ENCODE measurements around the gene GLIS1. TPM values are rescaled to one million over a fixed set of nuclear protein-coding genes. Genes with fewer than 3 reads are reported as not detected.

GLIS1 gene
- polyA plus RNA-seq, 1 donor from 2014 or later, result not detected

DNA sequence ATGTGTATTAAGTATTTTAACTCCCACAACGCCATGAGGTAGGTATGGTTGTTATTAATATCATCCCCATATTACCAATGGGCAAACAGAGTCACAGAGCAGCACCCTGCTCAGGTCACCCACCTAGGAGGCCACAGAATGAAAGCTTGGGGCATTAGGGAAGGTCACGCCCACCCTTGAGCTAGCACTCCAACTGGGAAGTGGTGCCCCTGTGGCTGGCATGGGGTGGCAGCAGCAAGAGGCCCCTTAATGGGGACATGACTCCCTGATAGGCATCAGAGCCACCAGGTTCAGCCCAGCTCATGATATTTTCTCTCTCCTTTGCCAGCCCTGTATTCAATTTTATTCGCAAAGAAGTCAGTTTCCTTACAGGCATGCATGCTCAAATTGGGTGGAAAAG lies 189.2 kb downstream of the GLIS1 start:
- H3K9ac ChIP-seq (ENCODE audit: low read length), result no peak overlapping the region
- no peak for TF ChIP-seq EZH2 (IDR thresholded peaks at IDR 0.05; ENCODE audit: borderline replicate concordance, insufficient read depth, low read length, poor library complexity, severe bottlenecking)

GRCh38 chr1:53549287-53549686 lies 189.7 kb downstream of the GLIS1 start:
- H2AFZ ChIP-seq (ENCODE audit: low read depth, low read length), result no peak overlapping the region
- no peak overlapping the region for H3K4me3 ChIP-seq (ENCODE audit: low read length)
- no peaks in the 10 kb centered on the region for H3K9me2 ChIP-seq (ENCODE audit: insufficient read depth, low read length)
- H3K9ac ChIP-seq (ENCODE audit: low read length), result no peak overlapping the region
- no peaks in the 10 kb centered on the region for H3K36me3 ChIP-seq (ENCODE audit: insufficient read depth, low read length)
- H3K9me3 ChIP-seq (ENCODE audit: low read length), result no peaks in the 10 kb centered on the region
- no peaks in the 10 kb centered on the region for H3K27me3 ChIP-seq (ENCODE audit: insufficient read depth, low read depth, low read length)
- H4K20me1 ChIP-seq (ENCODE audit: insufficient read depth), result no peaks in the 10 kb centered on the region
- H3K79me2 ChIP-seq (replicated peaks; ENCODE audit: insufficient read depth, low read length), result no peaks in the 10 kb centered on the region
- H3F3A ChIP-seq (ENCODE audit: insufficient read depth, low read length, poor library complexity, severe bottlenecking), result no peaks in the 10 kb centered on the region
- no peak overlapping the region for H3K4me2 ChIP-seq (ENCODE audit: low read length)
- TF ChIP-seq, protein P1, sequence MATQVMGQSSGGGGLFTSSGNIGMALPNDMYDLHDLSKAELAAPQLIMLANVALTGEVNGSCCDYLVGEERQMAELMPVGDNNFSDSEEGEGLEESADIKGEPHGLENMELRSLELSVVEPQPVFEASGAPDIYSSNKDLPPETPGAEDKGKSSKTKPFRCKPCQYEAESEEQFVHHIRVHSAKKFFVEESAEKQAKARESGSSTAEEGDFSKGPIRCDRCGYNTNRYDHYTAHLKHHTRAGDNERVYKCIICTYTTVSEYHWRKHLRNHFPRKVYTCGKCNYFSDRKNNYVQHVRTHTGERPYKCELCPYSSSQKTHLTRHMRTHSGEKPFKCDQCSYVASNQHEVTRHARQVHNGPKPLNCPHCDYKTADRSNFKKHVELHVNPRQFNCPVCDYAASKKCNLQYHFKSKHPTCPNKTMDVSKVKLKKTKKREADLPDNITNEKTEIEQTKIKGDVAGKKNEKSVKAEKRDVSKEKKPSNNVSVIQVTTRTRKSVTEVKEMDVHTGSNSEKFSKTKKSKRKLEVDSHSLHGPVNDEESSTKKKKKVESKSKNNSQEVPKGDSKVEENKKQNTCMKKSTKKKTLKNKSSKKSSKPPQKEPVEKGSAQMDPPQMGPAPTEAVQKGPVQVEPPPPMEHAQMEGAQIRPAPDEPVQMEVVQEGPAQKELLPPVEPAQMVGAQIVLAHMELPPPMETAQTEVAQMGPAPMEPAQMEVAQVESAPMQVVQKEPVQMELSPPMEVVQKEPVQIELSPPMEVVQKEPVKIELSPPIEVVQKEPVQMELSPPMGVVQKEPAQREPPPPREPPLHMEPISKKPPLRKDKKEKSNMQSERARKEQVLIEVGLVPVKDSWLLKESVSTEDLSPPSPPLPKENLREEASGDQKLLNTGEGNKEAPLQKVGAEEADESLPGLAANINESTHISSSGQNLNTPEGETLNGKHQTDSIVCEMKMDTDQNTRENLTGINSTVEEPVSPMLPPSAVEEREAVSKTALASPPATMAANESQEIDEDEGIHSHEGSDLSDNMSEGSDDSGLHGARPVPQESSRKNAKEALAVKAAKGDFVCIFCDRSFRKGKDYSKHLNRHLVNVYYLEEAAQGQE (IDR thresholded peaks at IDR 0.05; ENCODE audit: borderline replicate concordance), result no peak
- TF ChIP-seq TAF1 (IDR thresholded peaks at IDR 0.05; ENCODE audit: low read depth) (no peak), MXI1 (conservative IDR thresholded peaks at IDR 0.05; ENCODE audit: poor library complexity, severe bottlenecking) (no peak), EZH2 (IDR thresholded peaks at IDR 0.05; ENCODE audit: borderline replicate concordance, insufficient read depth, low read length, poor library complexity, severe bottlenecking) (no peak), POLR2AphosphoS5 (IDR thresholded peaks at IDR 0.05) (no peak), EP300 (conservative IDR thresholded peaks at IDR 0.05; ENCODE audit: poor library complexity, severe bottlenecking) (no peak), CTCF (IDR thresholded peaks at IDR 0.05; ENCODE audit: poor library complexity, severe bottlenecking) (no peak), SMC3 (conservative IDR thresholded peaks at IDR 0.05; ENCODE audit: poor library complexity) (no peak), RAD21 (conservative IDR thresholded peaks at IDR 0.05) (no peak)
- H3K27ac ChIP-seq (ENCODE audit: low read length), result no peak overlapping the region

More for the DNA sequence above, 189.2 kb downstream of the GLIS1 start:
- H3K36me3 ChIP-seq (ENCODE audit: insufficient read depth, low read length), result no peaks in the 10 kb centered on the region
- H3K27ac ChIP-seq (ENCODE audit: low read length), result no peak overlapping the region
- no peaks in the 10 kb centered on the region for H3F3A ChIP-seq (ENCODE audit: insufficient read depth, low read length, poor library complexity, severe bottlenecking)
- no peak overlapping the region for H3K4me3 ChIP-seq (ENCODE audit: low read length)
- H3K9me3 ChIP-seq (ENCODE audit: low read length), result no peaks in the 10 kb centered on the region
- no peak overlapping the region for H3K4me2 ChIP-seq (ENCODE audit: low read length)
- H4K20me1 ChIP-seq (ENCODE audit: insufficient read depth), result no peaks in the 10 kb centered on the region
- no peaks in the 10 kb centered on the region for H3K79me2 ChIP-seq (replicated peaks; ENCODE audit: insufficient read depth, low read length)
- H2AFZ ChIP-seq (ENCODE audit: low read depth, low read length), result no peak overlapping the region
- no peaks in the 10 kb centered on the region for H3K27me3 ChIP-seq (ENCODE audit: insufficient read depth, low read depth, low read length)
- H3K9me2 ChIP-seq (ENCODE audit: insufficient read depth, low read length), result no peaks in the 10 kb centered on the region

- Histone ChIP-seq H3K9ac (ENCODE audit: low read length) (no peak overlapping the region), H3K9me2 (ENCODE audit: insufficient read depth, low read length) (no peaks in the 10 kb centered on the region), H2AFZ (ENCODE audit: low read depth, low read length) (no peak overlapping the region), H3F3A (ENCODE audit: insufficient read depth, low read length, poor library complexity, severe bottlenecking) (no peaks in the 10 kb centered on the region), H3K9me3 (ENCODE audit: low read length) (no peaks in the 10 kb centered on the region), H3K27me3 (ENCODE audit: insufficient read depth, low read depth, low read length) (no peaks in the 10 kb centered on the region), H3K4me2 (ENCODE audit: low read length) (no peak overlapping the region), H4K20me1 (ENCODE audit: insufficient read depth) (no peaks in the 10 kb centered on the region), H3K36me3 (ENCODE audit: insufficient read depth, low read length) (no peaks in the 10 kb centered on the region), H3K27ac (ENCODE audit: low read length) (no peak overlapping the region), H3K79me2 (replicated peaks; ENCODE audit: insufficient read depth, low read length) (no peaks in the 10 kb centered on the region), H3K4me3 (ENCODE audit: low read length) (no peak overlapping the region)
- TF ChIP-seq CTCF (IDR thresholded peaks at IDR 0.05; ENCODE audit: poor library complexity, severe bottlenecking), result no peak
- TF ChIP-seq POLR2AphosphoS5 (IDR thresholded peaks at IDR 0.05), result no peak
Observed at GRCh38 chr1:53548031-53548491, 190.9 kb downstream of the GLIS1 start.

All from neural cell (in vitro differentiated cells).